ENCODE measurements around the gene CSF3. TPM values are rescaled to one million over a fixed set of nuclear protein-coding genes. Genes with fewer than 3 reads are reported as not detected.

CSF3 gene
- total RNA-seq, 5 donors from 2014 or later (not counting 1 experiment from before 2014, with no cell fraction given) = not detected

- ChIA-PET POLR2A (no interaction called here), CTCF (no interaction called here)
- Mint-ChIP-seq H3K4me3 (no peak overlapping the region), H3K36me3 (no peaks in the 10 kb centered on the region), H3K27me3 (peaks cover 22 to 23% of the 10 kb centered on the region in 2 donors), H3K27ac (no peak overlapping the region), H3K9me3 (no peaks in the 10 kb centered on the region), H3K4me1 (peaks cover 0 to 5% (median 0%) of the 10 kb centered on the region in 3 donors)
- no peak overlapping the region for H3K4me3 ChIP-seq (ENCODE audit: control insufficient read depth in 1 of 2, extremely low read depth in 1 of 2, low read length in 1 of 2)
- no peak overlapping the region for H3K27ac ChIP-seq (ENCODE audit: low read length)
- peaks cover 0 to 12% of the 10 kb centered on the region in 2 experiments for H3K4me1 ChIP-seq (ENCODE audit: control insufficient read depth in 1 of 2, extremely low read depth in 1 of 2, insufficient read depth in 2 of 2, low read length in 2 of 2)
- DNase-seq = no peak
- no peak for ATAC-seq (replicated peaks in 1 of 4)
- 47% methylated on average over 2 of the region's 3 CpGs for WGBS (ENCODE audit: insufficient coverage)
- no peaks in the 10 kb centered on the region for H3K36me3 ChIP-seq (ENCODE audit: control insufficient read depth in 2 of 2, extremely low read depth in 1 of 2, insufficient read depth in 1 of 2, low read length in 1 of 2)
- peaks cover 0 to 16% of the 10 kb centered on the region in 2 experiments for H3K27me3 ChIP-seq (replicated peaks in 1 of 2; ENCODE audit: control insufficient read depth in 2 of 2, extremely low read depth in 1 of 2, insufficient read depth in 2 of 2, low read length in 1 of 2)
- H3K9me3 ChIP-seq = no peaks in the 10 kb centered on the region
Measured at GRCh38 chr17:39972271-39972670, 43.0 kb upstream of the CSF3 start.

GRCh38 chr17:39973496-39973895, 41.7 kb upstream of the CSF3 start:
- no peak overlapping the region for H3K27ac Mint-ChIP-seq
- peaks cover 22 to 23% of the 10 kb centered on the region in 2 donors for H3K27me3 Mint-ChIP-seq
- no peak overlapping the region for H3K27ac ChIP-seq (ENCODE audit: low read length)
- peaks cover 0 to 16% of the 10 kb centered on the region in 2 experiments for H3K27me3 ChIP-seq (replicated peaks in 1 of 2; ENCODE audit: control insufficient read depth in 2 of 2, extremely low read depth in 1 of 2, insufficient read depth in 2 of 2, low read length in 1 of 2)
- H3K4me3 Mint-ChIP-seq = no peak overlapping the region
- ChIA-PET CTCF (interaction anchor here (0.7 to 0.9 kb wide), 3 partner anchors 354 to 421 kb away, joined by 3 to 5 read pairs (median 5); no protein-coding TSS in a partner anchor), POLR2A (interaction anchor here in 1 of 2 donors (0.6 kb wide), 1 partner anchor 25 kb away, joined by 4 read pairs; no protein-coding TSS in a partner anchor)
- ATAC-seq (replicated peaks in 1 of 4) = no peak
- no peaks in the 10 kb centered on the region for H3K36me3 ChIP-seq (ENCODE audit: control insufficient read depth in 2 of 2, extremely low read depth in 1 of 2, insufficient read depth in 1 of 2, low read length in 1 of 2)
- H3K9me3 Mint-ChIP-seq = no peaks in the 10 kb centered on the region
- peaks cover 0 to 3% (median 0%) of the 10 kb centered on the region in 3 donors for H3K4me1 Mint-ChIP-seq
- H3K9me3 ChIP-seq = no peaks in the 10 kb centered on the region
- no peak overlapping the region for H3K4me3 ChIP-seq (ENCODE audit: control insufficient read depth in 1 of 2, extremely low read depth in 1 of 2, low read length in 1 of 2)
- WGBS (ENCODE audit: insufficient coverage) = no CpG with 5 or more reads among the region's 2 CpGs
- H3K36me3 Mint-ChIP-seq = no peaks in the 10 kb centered on the region
- peaks cover 0 to under 1% of the 10 kb centered on the region in 2 experiments for H3K4me1 ChIP-seq (ENCODE audit: control insufficient read depth in 1 of 2, extremely low read depth in 1 of 2, insufficient read depth in 2 of 2, low read length in 2 of 2)
- no peak for DNase-seq

- ChIA-PET POLR2A (interaction anchor here in 1 of 2 donors (0.6 to 1.0 kb wide), 2 partner anchors 12 to 20 kb away, joined by 11 to 14 read pairs; no protein-coding TSS in a partner anchor), CTCF (interaction anchor here (0.6 to 0.7 kb wide), 4 partner anchors 91 to 1416 kb away, joined by 3 to 9 read pairs (median 3); no protein-coding TSS in a partner anchor)
- Mint-ChIP-seq H3K4me3 (no peak overlapping the region), H3K9me3 (no peaks in the 10 kb centered on the region), H3K27me3 (peaks cover 22 to 23% of the 10 kb centered on the region in 2 donors), H3K27ac (no peak overlapping the region), H3K36me3 (no peaks in the 10 kb centered on the region), H3K4me1 (peaks cover 0 to 3% (median 3%) of the 10 kb centered on the region in 3 donors)
- H3K27me3 ChIP-seq (replicated peaks in 1 of 2; ENCODE audit: control insufficient read depth in 2 of 2, extremely low read depth in 1 of 2, insufficient read depth in 2 of 2, low read length in 1 of 2) = peaks cover 0 to 20% of the 10 kb centered on the region in 2 experiments
- H3K36me3 ChIP-seq (ENCODE audit: control insufficient read depth in 2 of 2, extremely low read depth in 1 of 2, insufficient read depth in 1 of 2, low read length in 1 of 2) = no peaks in the 10 kb centered on the region
- ATAC-seq (replicated peaks in 1 of 4) (no peak), DNase-seq (no peak)
- no peaks in the 10 kb centered on the region for H3K9me3 ChIP-seq
- 40% methylated on average over 2 of the region's 5 CpGs for WGBS (ENCODE audit: insufficient coverage)
- no peak overlapping the region for H3K27ac ChIP-seq (ENCODE audit: low read length)
- H3K4me1 ChIP-seq (ENCODE audit: control insufficient read depth in 1 of 2, extremely low read depth in 1 of 2, insufficient read depth in 2 of 2, low read length in 2 of 2) = no peaks in the 10 kb centered on the region
- H3K4me3 ChIP-seq (ENCODE audit: control insufficient read depth in 1 of 2, extremely low read depth in 1 of 2, low read length in 1 of 2) = no peak overlapping the region
Measured at GRCh38 chr17:39974433-39974832, 40.8 kb upstream of the CSF3 start.

GRCh38 chr17:39975801-39976200, 39.4 kb upstream of the CSF3 start:
- Histone ChIP-seq H3K36me3 (ENCODE audit: control insufficient read depth in 2 of 2, extremely low read depth in 1 of 2, insufficient read depth in 1 of 2, low read length in 1 of 2) (no peaks in the 10 kb centered on the region), H3K4me3 (ENCODE audit: control insufficient read depth in 1 of 2, extremely low read depth in 1 of 2, low read length in 1 of 2) (no peak overlapping the region), H3K9me3 (no peaks in the 10 kb centered on the region), H3K27me3 (replicated peaks in 1 of 2; ENCODE audit: control insufficient read depth in 2 of 2, extremely low read depth in 1 of 2, insufficient read depth in 2 of 2, low read length in 1 of 2) (peaks cover 0 to 13% of the 10 kb centered on the region in 2 experiments), H3K27ac (ENCODE audit: low read length) (no peak overlapping the region), H3K4me1 (ENCODE audit: control insufficient read depth in 1 of 2, extremely low read depth in 1 of 2, insufficient read depth in 2 of 2, low read length in 2 of 2) (peaks cover 2 to 7% of the 10 kb centered on the region in 2 experiments)
- Mint-ChIP-seq H3K36me3 (no peaks in the 10 kb centered on the region), H3K27me3 (peaks cover 15% of the 10 kb centered on the region in 2 donors), H3K9me3 (no peaks in the 10 kb centered on the region), H3K4me3 (no peak overlapping the region), H3K27ac (no peak overlapping the region), H3K4me1 (peaks cover 9 to 14% (median 13%) of the 10 kb centered on the region in 3 donors)
- DNase-seq = no peak
- POLR2A ChIA-PET = interaction anchor here (0.7 kb wide), 3 partner anchors 29 to 275 kb away, joined by 3 to 6 read pairs (median 4); no protein-coding TSS in a partner anchor
- ATAC-seq (replicated peaks in 1 of 4) = no peak
- CTCF ChIA-PET = interaction anchor here in 1 of 2 donors (1.7 kb wide), 1 partner anchor 19 kb away, joined by 5 read pairs; no protein-coding TSS in a partner anchor
- no CpG with 5 or more reads among the region's 4 CpGs for WGBS (ENCODE audit: insufficient coverage)

- H3K9me3 ChIP-seq = no peaks in the 10 kb centered on the region
- peaks cover 13 to 20% of the 10 kb centered on the region in 2 experiments for H3K4me1 ChIP-seq (ENCODE audit: control insufficient read depth in 1 of 2, extremely low read depth in 1 of 2, insufficient read depth in 2 of 2, low read length in 2 of 2)
- peaks cover 0 to 10% of the 10 kb centered on the region in 2 experiments for H3K27me3 ChIP-seq (replicated peaks in 1 of 2; ENCODE audit: control insufficient read depth in 2 of 2, extremely low read depth in 1 of 2, insufficient read depth in 2 of 2, low read length in 1 of 2)
- WGBS (ENCODE audit: insufficient coverage) = no CpG with 5 or more reads among the region's 5 CpGs
- peaks cover 0 to 5% of the 10 kb centered on the region in 2 donors for H3K36me3 ChIP-seq (ENCODE audit: control insufficient read depth in 2 of 2, extremely low read depth in 1 of 2, insufficient read depth in 1 of 2, low read length in 1 of 2)
- no peaks in the 10 kb centered on the region for H3K9me3 Mint-ChIP-seq
- ChIA-PET CTCF (interaction anchor here (0.6 to 2.0 kb wide), 11 partner anchors 10 to 919 kb away, joined by 3 to 18 read pairs (median 3); partner anchors contain the start of gene WIPF2 (in 1 of the 2)), POLR2A (interaction anchor here in 1 of 2 donors (0.7 kb wide), 1 partner anchor 361 kb away, joined by 4 read pairs; no protein-coding TSS in a partner anchor)
- peaks cover under 1% of the 10 kb centered on the region for H3K36me3 Mint-ChIP-seq
- H3K4me1 Mint-ChIP-seq = peaks cover 33 to 37% (median 36%) of the 10 kb centered on the region in 3 donors
- no peak overlapping the region for H3K27ac ChIP-seq (ENCODE audit: low read length)
- peaks cover under 1 to 2% of the 10 kb centered on the region in 2 donors for H3K27me3 Mint-ChIP-seq
- peak overlapping the region; percentile 11 to 91 (median 54) for H3K4me3 Mint-ChIP-seq
- DNase-seq = no peak
- H3K4me3 ChIP-seq (ENCODE audit: control insufficient read depth in 1 of 2, extremely low read depth in 1 of 2, low read length in 1 of 2) = no peak overlapping the region
- peak overlapping the region; percentile 36 to 65 for H3K27ac Mint-ChIP-seq
- ATAC-seq (replicated peaks in 1 of 4) = no peak
Measured at GRCh38 chr17:39979016-39979670, 36.1 kb upstream of the CSF3 start.

- Histone ChIP-seq H3K36me3 (ENCODE audit: control insufficient read depth in 2 of 2, extremely low read depth in 1 of 2, insufficient read depth in 1 of 2, low read length in 1 of 2) (peaks cover 0 to 13% of the 10 kb centered on the region in 2 donors), H3K9me3 (no peaks in the 10 kb centered on the region), H3K4me1 (ENCODE audit: control insufficient read depth in 1 of 2, extremely low read depth in 1 of 2, insufficient read depth in 2 of 2, low read length in 2 of 2) (peaks cover 13 to 20% of the 10 kb centered on the region in 2 experiments), H3K4me3 (ENCODE audit: control insufficient read depth in 1 of 2, extremely low read depth in 1 of 2, low read length in 1 of 2) (peak overlapping the region; percentile 62 to 96), H3K27me3 (replicated peaks in 1 of 2; ENCODE audit: control insufficient read depth in 2 of 2, extremely low read depth in 1 of 2, insufficient read depth in 2 of 2, low read length in 1 of 2) (peaks cover 0 to 7% of the 10 kb centered on the region in 2 experiments), H3K27ac (ENCODE audit: low read length) (peak overlapping the region; percentile 85)
- WGBS (ENCODE audit: insufficient coverage) = 0% methylated on average over 6 of the region's 10 CpGs
- Mint-ChIP-seq H3K4me3 (peak overlapping the region; percentile 88 to 93 (median 91)), H3K27me3 (no peaks in the 10 kb centered on the region), H3K4me1 (peaks cover 39 to 40% (median 40%) of the 10 kb centered on the region in 3 donors), H3K36me3 (peaks cover 6% of the 10 kb centered on the region), H3K27ac (peak overlapping the region; percentile 93 to 97), H3K9me3 (no peaks in the 10 kb centered on the region)
- ChIA-PET CTCF (interaction anchor here (0.6 to 3.4 kb wide), 16 partner anchors 11 to 518 kb away, joined by 3 to 29 read pairs (median 4); partner anchors contain the start of genes MED24 (in 1 of the 2) and WIPF2 (in 1 of the 2)), POLR2A (interaction anchor here (0.5 to 0.7 kb wide), 2 partner anchors 26 to 180 kb away, joined by 4 to 5 read pairs; no protein-coding TSS in a partner anchor)
- ATAC-seq (replicated peaks in 1 of 4) (peak; percentile 5 to 21 (median 10)), DNase-seq (peak in 3 of 35 experiments; percentile 5 to 27 (median 7))
Measured at GRCh38 chr17:39979893-39980350, 35.3 kb upstream of the CSF3 start.
